Measurements from ENCODE around the gene MAPK8IP3. TPM values are rescaled to one million over a fixed set of nuclear protein-coding genes. Genes with fewer than 3 reads are reported as not detected.

The MAPK8IP3 gene
- polyA plus RNA-seq, 1 donor (not counting 4 experiments of a cell fraction or from before 2014, with no cell fraction given) = 11.7 TPM

DNA sequence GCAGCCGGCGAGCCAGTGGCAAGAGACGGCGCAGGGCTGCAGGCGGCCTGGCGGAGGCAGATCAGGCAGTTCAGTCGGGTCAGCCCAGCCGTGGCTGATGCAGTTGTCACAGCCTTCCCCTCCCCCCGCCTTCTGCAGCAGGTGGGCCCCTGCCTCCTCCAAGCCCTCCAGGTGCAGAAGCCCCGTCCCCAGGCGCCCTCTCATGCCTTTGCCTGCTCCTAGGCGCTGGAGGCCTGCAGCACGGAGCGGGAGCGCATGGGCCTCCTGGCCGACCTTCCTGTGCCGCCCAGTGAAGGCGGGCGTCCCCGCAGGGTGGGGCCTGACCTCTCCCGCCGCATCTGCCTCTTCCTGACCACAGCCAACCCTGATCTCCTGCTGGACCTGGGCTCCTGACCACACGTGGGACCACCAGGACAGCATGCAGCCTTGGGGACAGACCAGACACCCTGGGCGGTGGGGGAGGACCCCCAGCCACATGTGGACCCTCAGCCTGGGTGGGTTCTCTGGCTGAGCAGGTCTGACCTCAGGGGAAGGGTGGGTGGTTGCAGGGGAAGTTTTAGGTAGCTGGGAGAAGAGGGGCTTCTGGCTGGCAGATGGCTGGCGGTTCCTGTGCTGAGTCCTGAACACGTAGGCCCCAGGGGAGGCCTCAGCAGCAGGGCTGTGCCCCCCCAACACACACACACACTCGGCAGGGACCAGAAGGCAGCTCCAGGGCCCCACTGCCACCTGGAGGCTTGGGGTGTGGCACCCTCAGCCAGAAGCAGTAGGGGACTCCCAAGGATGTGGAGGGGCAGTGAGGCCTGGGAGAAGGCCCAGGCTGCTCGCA is 70.1 kb downstream of the MAPK8IP3 start:
- TF ChIP-seq, protein P1, sequence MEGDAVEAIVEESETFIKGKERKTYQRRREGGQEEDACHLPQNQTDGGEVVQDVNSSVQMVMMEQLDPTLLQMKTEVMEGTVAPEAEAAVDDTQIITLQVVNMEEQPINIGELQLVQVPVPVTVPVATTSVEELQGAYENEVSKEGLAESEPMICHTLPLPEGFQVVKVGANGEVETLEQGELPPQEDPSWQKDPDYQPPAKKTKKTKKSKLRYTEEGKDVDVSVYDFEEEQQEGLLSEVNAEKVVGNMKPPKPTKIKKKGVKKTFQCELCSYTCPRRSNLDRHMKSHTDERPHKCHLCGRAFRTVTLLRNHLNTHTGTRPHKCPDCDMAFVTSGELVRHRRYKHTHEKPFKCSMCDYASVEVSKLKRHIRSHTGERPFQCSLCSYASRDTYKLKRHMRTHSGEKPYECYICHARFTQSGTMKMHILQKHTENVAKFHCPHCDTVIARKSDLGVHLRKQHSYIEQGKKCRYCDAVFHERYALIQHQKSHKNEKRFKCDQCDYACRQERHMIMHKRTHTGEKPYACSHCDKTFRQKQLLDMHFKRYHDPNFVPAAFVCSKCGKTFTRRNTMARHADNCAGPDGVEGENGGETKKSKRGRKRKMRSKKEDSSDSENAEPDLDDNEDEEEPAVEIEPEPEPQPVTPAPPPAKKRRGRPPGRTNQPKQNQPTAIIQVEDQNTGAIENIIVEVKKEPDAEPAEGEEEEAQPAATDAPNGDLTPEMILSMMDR (optimal IDR thresholded peaks at IDR 0.05 in 1 of 3, IDR thresholded peaks at IDR 0.05 in 1 of 3, conservative IDR thresholded peaks at IDR 0.05 in 1 of 3; ENCODE audit: extremely low read depth in 1 of 3, insufficient read depth in 2 of 3, low read length in 3 of 3) = no peak
- TF ChIP-seq EZH2 (IDR thresholded peaks at IDR 0.05; ENCODE audit: low read length) = no peak
- Histone ChIP-seq H3K9ac (ENCODE audit: control insufficient read depth, extremely low read depth, insufficient read depth, low read length) (no peak overlapping the region), H4K20me1 (ENCODE audit: control insufficient read depth, extremely low read depth, insufficient read depth, low read length) (peaks cover 2% of the 10 kb centered on the region), H3K4me1 (ENCODE audit: control insufficient read depth, extremely low read depth, insufficient read depth, low read length) (peaks cover 19% of the 10 kb centered on the region), H3K27ac (ENCODE audit: control insufficient read depth, insufficient read depth, low read length) (no peak overlapping the region), H3K36me3 (ENCODE audit: control insufficient read depth in 2 of 2, extremely low read depth in 1 of 2, insufficient read depth in 2 of 2, low read length in 2 of 2) (peaks cover 3 to 16% of the 10 kb centered on the region in 2 experiments), H3K9me1 (ENCODE audit: control insufficient read depth, extremely low read depth, insufficient read depth, low read length) (peaks cover 2% of the 10 kb centered on the region), H3K27me3 (ENCODE audit: control insufficient read depth, extremely low read depth, insufficient read depth, low read length) (no peaks in the 10 kb centered on the region), H3K4me2 (ENCODE audit: control insufficient read depth, extremely low read depth, insufficient read depth, low read depth, low read length) (no peak overlapping the region), H2AFZ (ENCODE audit: control insufficient read depth, low read length) (no peak overlapping the region), H3K9me3 (ENCODE audit: control insufficient read depth, low read depth, low read length) (no peaks in the 10 kb centered on the region), H3K4me3 (ENCODE audit: control insufficient read depth in 2 of 3, extremely low read depth in 1 of 3, insufficient read depth in 2 of 3, low read depth in 1 of 3, low read length in 3 of 3) (no peak overlapping the region), H3K79me2 (ENCODE audit: control insufficient read depth, insufficient read depth, low read length) (peaks cover 33% of the 10 kb centered on the region)
- FAIRE-seq (no peak), DNase-seq (ENCODE audit: low read depth, low spot score) (no peak)
- dilution Hi-C loops (cut with MboI; ENCODE audit: extremely low pct_ligation_motif_present, low sequenced_read_pairs) = no loop called here

DNA sequence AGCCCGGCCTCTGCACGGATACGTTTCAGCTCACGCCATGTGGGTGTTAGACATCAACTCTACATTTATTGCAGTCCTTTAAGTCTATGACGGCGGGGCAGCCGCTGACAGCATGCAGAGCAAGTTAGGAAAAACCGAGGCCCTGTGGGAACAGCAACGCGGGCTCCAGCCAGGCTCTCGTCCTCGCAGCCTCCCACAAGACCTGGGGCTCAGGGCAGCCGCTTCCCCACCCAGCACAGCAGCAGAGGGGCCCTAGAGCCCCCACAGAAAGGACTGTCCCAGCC is 70.6 kb downstream of the MAPK8IP3 start:
- H3K9ac ChIP-seq (ENCODE audit: control insufficient read depth, extremely low read depth, insufficient read depth, low read length) = no peak overlapping the region
- no peak overlapping the region for H3K4me2 ChIP-seq (ENCODE audit: control insufficient read depth, extremely low read depth, insufficient read depth, low read depth, low read length)
- no peak for DNase-seq (ENCODE audit: low read depth, low spot score)
- H3K9me3 ChIP-seq (ENCODE audit: control insufficient read depth, low read depth, low read length) = no peaks in the 10 kb centered on the region
- H3K27me3 ChIP-seq (ENCODE audit: control insufficient read depth, extremely low read depth, insufficient read depth, low read length) = no peaks in the 10 kb centered on the region
- no peak for TF ChIP-seq EZH2 (IDR thresholded peaks at IDR 0.05; ENCODE audit: low read length)
- TF ChIP-seq, protein P1 (optimal IDR thresholded peaks at IDR 0.05 in 1 of 3, IDR thresholded peaks at IDR 0.05 in 1 of 3, conservative IDR thresholded peaks at IDR 0.05 in 1 of 3; ENCODE audit: extremely low read depth in 1 of 3, insufficient read depth in 2 of 3, low read length in 3 of 3) = no peak
- no peak for FAIRE-seq
- peaks cover 25% of the 10 kb centered on the region for H3K4me1 ChIP-seq (ENCODE audit: control insufficient read depth, extremely low read depth, insufficient read depth, low read length)
- peaks cover 35% of the 10 kb centered on the region for H3K79me2 ChIP-seq (ENCODE audit: control insufficient read depth, insufficient read depth, low read length)
- H3K4me3 ChIP-seq (ENCODE audit: control insufficient read depth in 2 of 3, extremely low read depth in 1 of 3, insufficient read depth in 2 of 3, low read depth in 1 of 3, low read length in 3 of 3) = no peak overlapping the region
- dilution Hi-C loops (cut with MboI; ENCODE audit: extremely low pct_ligation_motif_present, low sequenced_read_pairs) = no loop called here
- peaks cover 2% of the 10 kb centered on the region for H4K20me1 ChIP-seq (ENCODE audit: control insufficient read depth, extremely low read depth, insufficient read depth, low read length)
- no peak overlapping the region for H3K27ac ChIP-seq (ENCODE audit: control insufficient read depth, insufficient read depth, low read length)
- no peak overlapping the region for H2AFZ ChIP-seq (ENCODE audit: control insufficient read depth, low read length)
- H3K9me1 ChIP-seq (ENCODE audit: control insufficient read depth, extremely low read depth, insufficient read depth, low read length) = peaks cover 4% of the 10 kb centered on the region
- peaks cover 3 to 16% of the 10 kb centered on the region in 2 experiments for H3K36me3 ChIP-seq (ENCODE audit: control insufficient read depth in 2 of 2, extremely low read depth in 1 of 2, insufficient read depth in 2 of 2, low read length in 2 of 2)

Measured in keratinocyte (primary cell).